Mesenchymal stem cell (in vitro differentiated cells and primary cell): Measurements from ENCODE around the gene CDH6.

Source experiments
- DNase-seq: peaks from one replicate; pipeline ENCODE4 v3.0.0-alpha.2; 2013
- H2AFZ ChIP-seq: one replicate; pipeline ENCODE4 v1.6.1; 2013; ENCODE audit warnings: low read depth, mild to moderate bottlenecking, control low read depth, inconsistent platforms, low read length, moderate library complexity
- H2AK5ac ChIP-seq: 2 replicates; pipeline ENCODE4 v1.6.1; 2013; ENCODE audit warnings: low read length, moderate library complexity, mild to moderate bottlenecking, inconsistent platforms; ENCODE audit not compliant: severe bottlenecking
- H2BK120ac ChIP-seq: one replicate; pipeline ENCODE4 v1.6.1; 2013; ENCODE audit warnings: low read depth, mild to moderate bottlenecking, inconsistent platforms, low read length, moderate library complexity
- H2BK12ac ChIP-seq, 2 experiments: one replicate each; pipeline ENCODE4 v1.6.1; 2013; ENCODE audit warnings: inconsistent platforms in 2 of 2, low read length in 2 of 2, mild to moderate bottlenecking in 2 of 2, moderate library complexity in 2 of 2, control low read depth in 1 of 2
- H2BK15ac ChIP-seq: one replicate; pipeline ENCODE4 v1.6.1; 2013; ENCODE audit warnings: mild to moderate bottlenecking, low read depth, inconsistent platforms; ENCODE audit not compliant: poor library complexity, severe bottlenecking
- H2BK5ac ChIP-seq: 2 replicates; pipeline ENCODE4 v1.6.1; 2013; ENCODE audit warnings: low read depth, mild to moderate bottlenecking, low read length, control low read depth, inconsistent platforms; ENCODE audit not compliant: poor library complexity, severe bottlenecking
- H3K14ac ChIP-seq, 2 experiments: one replicate each; pipeline ENCODE4 v1.6.1; 2013; ENCODE audit warnings: inconsistent platforms in 2 of 2, low read length in 2 of 2, control low read depth in 1 of 2, mild to moderate bottlenecking in 1 of 2, moderate library complexity in 1 of 2
- H3K18ac ChIP-seq, 2 experiments: one replicate each; pipeline ENCODE4 v1.6.1; 2013; ENCODE audit warnings: inconsistent platforms in 2 of 2, low read length in 2 of 2, control low read depth in 1 of 2, low read depth in 1 of 2, mild to moderate bottlenecking in 1 of 2
- H3K23ac ChIP-seq, 2 experiments: one replicate each; pipeline ENCODE4 v1.6.1; 2013; ENCODE audit warnings: inconsistent platforms in 2 of 2, low read length in 2 of 2, mild to moderate bottlenecking in 2 of 2, moderate library complexity in 2 of 2, control low read depth in 1 of 2
- H3K27ac ChIP-seq: 2 replicates; pipeline ENCODE4 v1.5.1; 2013; ENCODE audit warnings: mild to moderate bottlenecking, moderate library complexity, low read length, control low read depth, inconsistent platforms; ENCODE audit not compliant: poor library complexity, severe bottlenecking
- H3K27me3 ChIP-seq, 2 experiments: 2 replicates each; pipeline versions ENCODE4 v1.6.1 to v1.7.0; 2013; ENCODE audit warnings: low read length in 2 of 2, mild to moderate bottlenecking in 2 of 2, moderate library complexity in 2 of 2, control low read depth in 1 of 2, inconsistent platforms in 1 of 2; ENCODE audit not compliant: control insufficient read depth in 1 of 2, insufficient read depth in 1 of 2
- H3K36me3 ChIP-seq, 2 experiments: 2 replicates each; pipeline versions ENCODE4 v1.6.1 to v1.7.0; 2013; ENCODE audit warnings: low read length in 2 of 2, control low read depth in 1 of 2, inconsistent platforms in 1 of 2, low read depth in 1 of 2, mild to moderate bottlenecking in 1 of 2; ENCODE audit not compliant: insufficient read depth in 2 of 2, control insufficient read depth in 1 of 2
- H3K4ac ChIP-seq, 2 experiments: one replicate each; pipeline ENCODE4 v1.6.1; 2013; ENCODE audit warnings: inconsistent platforms in 2 of 2, low read length in 2 of 2, mild to moderate bottlenecking in 2 of 2, moderate library complexity in 2 of 2, control low read depth in 1 of 2, low read depth in 1 of 2
- H3K4me1 ChIP-seq: 2 replicates; pipeline ENCODE4 v1.6.1; 2013; ENCODE audit warnings: low read depth, low read length, control low read depth; ENCODE audit not compliant: control insufficient read depth, insufficient read depth
- H3K4me2 ChIP-seq: 2 replicates; pipeline ENCODE4 v1.6.1; 2013; ENCODE audit warnings: low read length, mild to moderate bottlenecking, inconsistent platforms; ENCODE audit not compliant: poor library complexity, severe bottlenecking
- H3K4me3 ChIP-seq, 2 experiments: 2 replicates each; pipeline versions ENCODE4 v1.5.1 to v1.7.0; 2013; ENCODE audit warnings: low read length in 2 of 2, mild to moderate bottlenecking in 2 of 2, control low read depth in 1 of 2, low read depth in 1 of 2; ENCODE audit not compliant: insufficient read depth in 1 of 2
- H3K79me1 ChIP-seq: replicated peaks from 2 replicates; pipeline ENCODE4 v1.6.1; 2013; ENCODE audit warnings: mild to moderate bottlenecking, control low read depth, low read length, inconsistent platforms; ENCODE audit not compliant: poor library complexity, severe bottlenecking
- H3K9ac ChIP-seq: 2 replicates; pipeline ENCODE4 v1.7.0; 2013; ENCODE audit warnings: mild to moderate bottlenecking, low read length, moderate library complexity
- H3K9me3 ChIP-seq: 2 replicates; pipeline ENCODE4 v1.7.0; 2013; ENCODE audit warnings: mild to moderate bottlenecking, low read length; ENCODE audit not compliant: control insufficient read depth
- H4K8ac ChIP-seq: one replicate; pipeline ENCODE4 v1.6.1; 2013; ENCODE audit warnings: inconsistent platforms, mild to moderate bottlenecking, low read length, moderate library complexity
- H4K91ac ChIP-seq: one replicate; pipeline ENCODE4 v1.6.1; 2013; ENCODE audit warnings: mild to moderate bottlenecking, low read length, inconsistent platforms
- WGBS: methylation state at CpG from one replicate; pipeline ENCODE4 v1.1.7; 2013; ENCODE audit warnings: mixed read lengths; 5-methylcytosine and 5-hydroxymethylcytosine counted together

Gene CDH6

DNA sequence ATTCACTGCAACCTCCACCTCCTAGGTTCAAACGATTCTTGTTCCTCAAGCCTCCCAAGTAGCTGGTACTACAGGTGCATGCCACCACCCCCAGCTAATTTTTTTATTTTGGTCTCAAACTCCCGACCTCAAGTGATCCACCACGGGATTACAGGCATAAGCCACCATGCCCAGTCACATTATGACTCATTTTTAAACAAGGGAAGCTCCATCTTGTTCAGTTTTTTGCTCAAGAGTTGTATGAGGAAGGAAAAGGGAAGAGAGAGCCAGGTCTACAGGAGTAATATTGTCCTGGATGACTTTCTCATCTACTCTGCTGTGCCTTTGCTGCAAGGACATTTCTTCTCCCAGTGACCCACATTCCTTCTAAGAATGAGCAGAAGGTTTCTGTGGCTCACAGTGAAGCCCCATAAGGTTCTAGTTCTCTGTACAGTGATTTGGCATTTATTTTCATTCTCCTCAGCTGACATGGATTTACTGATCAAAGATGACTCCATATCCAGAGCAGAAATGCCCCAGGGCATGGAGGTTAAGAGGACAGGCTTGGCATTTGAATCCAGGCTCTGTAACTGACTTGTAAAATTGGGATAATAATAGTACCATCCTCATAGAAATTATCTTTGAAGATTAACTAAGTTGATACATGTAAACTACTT lies 153.5 kb downstream of the CDH6 start:
- H4K91ac ChIP-seq = no peak overlapping the region
- no peak overlapping the region for H2AFZ ChIP-seq
- H3K79me1 ChIP-seq = no peaks in the 10 kb centered on the region
- H2BK120ac ChIP-seq = no peak overlapping the region
- no peak overlapping the region for H3K4me2 ChIP-seq
- H4K8ac ChIP-seq = no peak overlapping the region
- no peaks in the 10 kb centered on the region for H3K27me3 ChIP-seq
- no peaks in the 10 kb centered on the region for H3K9me3 ChIP-seq
- H3K14ac ChIP-seq = no peak overlapping the region
- no peak overlapping the region for H2BK5ac ChIP-seq
- no peak overlapping the region for H3K18ac ChIP-seq
- no peaks in the 10 kb centered on the region for H3K4me1 ChIP-seq
- no peak overlapping the region for H2AK5ac ChIP-seq
- H3K27ac ChIP-seq = no peak overlapping the region
- no peak overlapping the region for H3K4me3 ChIP-seq
- WGBS = 51% methylated on average over 3 of the region's 3 CpGs
- H2BK15ac ChIP-seq = no peak overlapping the region
- H3K23ac ChIP-seq = no peak overlapping the region
- DNase-seq = no peak
- no peak overlapping the region for H2BK12ac ChIP-seq
- no peak overlapping the region for H3K4ac ChIP-seq
- no peaks in the 10 kb centered on the region for H3K36me3 ChIP-seq
- no peak overlapping the region for H3K9ac ChIP-seq

DNA sequence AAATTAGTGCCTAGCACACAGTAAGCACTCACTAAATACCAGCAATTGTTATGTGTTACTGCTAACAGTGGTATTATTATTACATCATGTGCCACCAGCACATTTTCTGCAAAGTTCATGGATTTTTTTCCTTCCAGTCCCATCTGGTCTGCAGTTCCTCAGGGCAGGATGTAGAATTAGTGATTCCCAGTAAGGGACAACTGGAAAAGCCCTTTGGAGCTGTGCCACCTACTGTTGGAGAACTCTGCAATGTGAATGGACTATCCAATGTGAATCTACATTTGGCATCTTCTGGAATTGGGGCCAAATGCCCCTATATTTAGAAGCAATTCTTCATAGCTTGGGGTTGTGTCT lies 154.0 kb downstream of the CDH6 start:
- Histone ChIP-seq H3K4me3 (no peak overlapping the region), H4K8ac (no peak overlapping the region), H2AK5ac (no peak overlapping the region), H3K4me1 (no peaks in the 10 kb centered on the region), H3K9me3 (no peaks in the 10 kb centered on the region), H3K27me3 (no peaks in the 10 kb centered on the region), H2BK120ac (no peak overlapping the region), H3K36me3 (no peaks in the 10 kb centered on the region), H3K9ac (no peak overlapping the region), H4K91ac (no peak overlapping the region), H3K79me1 (no peaks in the 10 kb centered on the region), H3K23ac (no peak overlapping the region), H3K14ac (no peak overlapping the region), H2BK12ac (no peak overlapping the region), H2BK15ac (no peak overlapping the region), H3K18ac (no peak overlapping the region), H2AFZ (no peak overlapping the region), H3K27ac (no peak overlapping the region), H2BK5ac (no peak overlapping the region), H3K4me2 (no peak overlapping the region), H3K4ac (no peak overlapping the region)
- DNase-seq = no peak

DNA sequence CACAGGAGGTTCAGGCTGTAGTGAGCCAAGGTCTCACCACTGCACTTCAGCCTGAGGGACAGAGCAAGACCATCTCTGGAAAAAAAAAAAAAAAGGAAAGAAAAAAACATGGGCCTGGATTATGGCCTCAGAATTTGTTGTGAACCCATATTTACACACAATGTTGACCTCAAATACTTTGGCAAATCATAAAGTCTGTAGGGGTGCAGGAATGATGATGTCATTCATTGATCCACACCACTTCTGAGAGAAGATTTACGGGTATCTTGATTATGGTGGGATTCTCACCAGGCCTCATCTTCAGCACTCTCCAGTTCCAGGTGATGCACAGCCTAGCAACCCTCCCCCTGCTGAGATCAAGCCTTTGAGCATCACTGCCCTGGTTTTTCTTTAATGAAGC lies 156.9 kb downstream of the CDH6 start:
- Histone ChIP-seq H3K4me1 (no peaks in the 10 kb centered on the region), H3K79me1 (no peaks in the 10 kb centered on the region), H3K18ac (no peak overlapping the region), H3K9me3 (no peaks in the 10 kb centered on the region), H3K9ac (no peak overlapping the region), H3K27ac (no peak overlapping the region), H4K8ac (no peak overlapping the region), H3K4me3 (no peak overlapping the region), H3K23ac (no peak overlapping the region), H2BK5ac (no peak overlapping the region), H2BK120ac (no peak overlapping the region), H2AFZ (no peak overlapping the region), H2BK15ac (no peak overlapping the region), H3K4me2 (no peak overlapping the region), H2AK5ac (no peak overlapping the region), H2BK12ac (no peak overlapping the region), H3K14ac (no peak overlapping the region), H3K36me3 (no peaks in the 10 kb centered on the region), H4K91ac (no peak overlapping the region), H3K27me3 (no peaks in the 10 kb centered on the region), H3K4ac (no peak overlapping the region)
- no peak for DNase-seq
- 90% methylated on average over 1 of the region's 1 CpG for WGBS

DNA sequence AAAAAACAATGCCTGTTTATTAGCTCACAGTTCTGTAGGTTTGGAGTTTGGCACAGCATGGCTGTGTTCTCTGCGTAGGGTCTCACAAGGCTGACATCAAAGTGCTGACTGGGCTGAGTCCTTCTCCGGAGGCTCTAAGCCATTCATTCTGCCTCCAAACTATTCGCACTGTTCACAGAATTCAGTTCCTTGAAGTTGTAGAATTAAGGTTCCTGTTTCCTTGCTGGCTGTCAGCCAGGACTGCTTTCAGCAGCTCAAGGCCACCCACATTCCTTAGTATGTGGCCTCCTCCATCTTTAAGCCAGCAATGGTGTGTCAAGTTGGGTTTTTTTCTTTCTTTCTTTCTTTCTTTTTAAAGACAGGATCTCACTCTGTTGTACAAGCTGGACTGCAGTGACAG lies 161.9 kb downstream of the CDH6 start:
- H3K27me3 ChIP-seq = no peaks in the 10 kb centered on the region
- no peaks in the 10 kb centered on the region for H3K79me1 ChIP-seq
- no peaks in the 10 kb centered on the region for H3K9me3 ChIP-seq
- no peak overlapping the region for H4K91ac ChIP-seq
- no peaks in the 10 kb centered on the region for H3K4me1 ChIP-seq
- no peak overlapping the region for H3K18ac ChIP-seq
- no peak overlapping the region for H3K4me3 ChIP-seq
- H2AK5ac ChIP-seq = no peak overlapping the region
- H4K8ac ChIP-seq = no peak overlapping the region
- H2AFZ ChIP-seq = no peak overlapping the region
- no peak overlapping the region for H3K14ac ChIP-seq
- H3K4ac ChIP-seq = no peak overlapping the region
- no peak overlapping the region for H2BK15ac ChIP-seq
- H3K36me3 ChIP-seq = no peaks in the 10 kb centered on the region
- H2BK12ac ChIP-seq = no peak overlapping the region
- H3K9ac ChIP-seq = no peak overlapping the region
- no peak overlapping the region for H3K23ac ChIP-seq
- DNase-seq = no peak
- H3K4me2 ChIP-seq = no peak overlapping the region
- no peak overlapping the region for H2BK5ac ChIP-seq
- 90% methylated on average over 2 of the region's 3 CpGs for WGBS
- H2BK120ac ChIP-seq = no peak overlapping the region
- H3K27ac ChIP-seq = no peak overlapping the region
